Glomerular endothelial cell (primary cell): ENCODE data around the gene STYXL2. TPM values are rescaled to one million over a fixed set of nuclear protein-coding genes. Genes with fewer than 3 reads are reported as not detected.

Source experiments
- DNase-seq: peaks from one replicate; pipeline ENCODE4 v3.0.0-alpha.2; 2011; ENCODE audit warnings: low read depth, low spot score; ENCODE audit errors: extremely low read depth
- total RNA-seq: library from RNA; depleted of rRNA; stranded (reverse); fragments of >200 nt; gene quantifications from 2 replicates; pipeline ENCODE4 v1.2.3, GENCODE V29; 2015

STYXL2 gene
- total RNA-seq, 1 donor from 2014 or later: not detected

GRCh38 chr1:167105271-167106118 lies 11.6 kb downstream of the STYXL2 start:
- DNase-seq: no peak

DNA sequence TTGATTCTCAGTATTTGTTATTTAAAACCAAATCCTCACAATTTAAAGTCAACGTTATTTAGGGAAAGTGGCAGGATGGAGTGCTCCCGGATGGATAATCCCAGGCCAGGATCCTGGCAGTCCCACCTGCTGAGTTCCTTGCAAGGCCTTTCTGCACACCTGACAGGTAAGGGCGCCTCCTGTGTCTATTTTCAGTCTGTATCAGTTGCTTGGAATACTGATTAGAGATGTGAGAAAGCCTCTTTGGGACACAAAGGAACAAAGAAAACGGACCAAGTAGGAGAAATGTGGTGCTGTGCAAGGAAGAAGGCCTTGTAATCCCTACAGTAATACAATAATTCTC lies 12.2 kb downstream of the STYXL2 start:
- DNase-seq: no peak

DNA sequence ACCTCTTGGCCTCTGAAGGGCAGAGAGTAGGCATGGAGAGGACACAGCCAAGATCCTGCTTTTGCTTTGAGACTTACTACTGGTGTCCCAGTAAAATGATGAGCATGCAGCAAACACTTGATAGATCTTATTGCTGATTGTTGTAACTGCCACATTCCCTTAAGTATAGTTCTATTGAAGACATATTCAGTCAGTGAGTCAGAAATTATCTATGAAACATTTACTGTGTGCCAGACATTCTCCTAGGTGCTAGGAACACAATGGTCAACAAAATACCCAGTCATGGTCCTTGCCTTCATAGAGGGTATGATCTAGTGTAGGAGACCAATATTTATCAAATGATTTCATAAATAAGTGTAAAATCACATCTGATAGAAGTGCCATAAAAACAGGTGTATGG lies 13.6 kb downstream of the STYXL2 start:
- DNase-seq: no peak

DNA sequence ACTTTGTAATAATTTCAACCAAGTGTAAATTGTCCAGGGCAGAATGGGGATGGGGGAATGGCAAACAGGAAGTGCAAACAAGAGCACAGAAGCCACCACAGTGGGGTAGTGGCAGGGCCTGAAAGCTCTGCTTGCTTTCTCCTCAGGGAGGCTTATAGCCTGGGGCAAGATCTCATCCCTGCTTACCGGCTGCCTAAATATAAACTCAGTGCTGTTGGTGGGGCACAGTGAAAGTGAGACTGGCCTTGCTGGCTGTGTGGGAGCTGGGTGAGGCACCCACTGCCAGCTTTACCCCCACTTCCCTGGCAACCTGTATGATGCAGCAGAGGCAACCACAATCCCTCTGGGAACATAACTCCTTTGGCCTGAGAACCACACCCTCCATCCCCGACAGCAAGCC lies 15.2 kb downstream of the STYXL2 start:
- DNase-seq: no peak

DNA sequence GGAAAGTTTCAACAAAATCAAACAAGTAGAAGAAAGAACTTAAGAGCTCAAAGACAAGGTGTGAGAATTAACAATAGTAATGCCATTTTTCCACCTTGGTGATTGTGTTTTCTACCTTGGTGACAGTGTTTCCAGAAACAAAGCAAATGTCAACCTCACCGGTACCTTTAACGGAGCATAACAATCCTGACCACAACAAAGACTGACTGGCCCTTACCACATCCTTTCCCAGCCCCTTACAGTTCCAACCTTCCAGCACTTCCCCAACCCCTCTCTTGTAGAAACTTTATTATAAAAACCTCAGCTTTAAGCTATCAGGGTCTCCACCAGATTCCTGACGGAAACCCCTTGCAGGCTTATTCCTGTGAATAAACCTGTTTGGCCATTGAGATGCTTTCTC lies 16.7 kb downstream of the STYXL2 start:
- DNase-seq: no peak

DNA sequence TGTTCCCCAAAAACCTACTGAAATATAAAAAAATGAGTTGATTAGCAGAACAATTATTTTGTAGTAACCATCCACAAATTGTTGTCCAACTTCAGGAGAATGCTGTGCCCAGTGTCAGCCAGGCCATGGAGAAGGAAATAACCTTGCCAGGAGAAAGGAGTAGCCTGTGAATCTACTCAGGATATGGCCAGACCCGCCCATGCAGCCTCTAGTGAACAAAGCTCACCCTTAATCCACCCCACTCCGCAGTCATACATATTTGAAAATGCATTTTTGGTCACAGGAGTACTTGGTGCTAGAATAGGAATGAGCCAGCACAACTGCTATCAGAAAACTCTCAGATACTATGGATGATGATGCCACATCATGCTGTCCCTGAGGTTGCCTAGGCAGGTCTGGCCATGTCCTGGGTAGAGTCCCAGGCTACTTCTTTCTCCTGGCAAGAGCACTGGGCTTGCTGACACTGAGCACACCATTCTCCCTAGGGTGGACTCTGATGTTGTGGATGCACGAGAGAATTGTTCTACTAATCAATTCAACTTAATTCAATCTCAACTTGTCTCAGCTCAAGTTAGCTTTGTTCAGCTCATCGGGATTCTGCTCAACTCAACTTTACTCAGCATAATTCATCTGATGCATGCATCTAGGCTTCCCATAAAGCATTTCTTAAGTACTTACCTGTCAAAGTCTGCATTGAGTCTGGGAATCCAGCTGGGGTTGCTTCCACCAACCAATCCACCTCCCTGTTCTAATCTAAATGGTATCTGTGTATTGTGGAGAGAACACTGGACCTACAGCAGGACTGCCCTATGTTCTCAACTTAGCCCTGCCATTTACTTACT lies 18.2 kb downstream of the STYXL2 start:
- no peak for DNase-seq

- no peak for DNase-seq
Measured at GRCh38 chr1:167114725-167115124, 20.9 kb downstream of the STYXL2 start.

DNA sequence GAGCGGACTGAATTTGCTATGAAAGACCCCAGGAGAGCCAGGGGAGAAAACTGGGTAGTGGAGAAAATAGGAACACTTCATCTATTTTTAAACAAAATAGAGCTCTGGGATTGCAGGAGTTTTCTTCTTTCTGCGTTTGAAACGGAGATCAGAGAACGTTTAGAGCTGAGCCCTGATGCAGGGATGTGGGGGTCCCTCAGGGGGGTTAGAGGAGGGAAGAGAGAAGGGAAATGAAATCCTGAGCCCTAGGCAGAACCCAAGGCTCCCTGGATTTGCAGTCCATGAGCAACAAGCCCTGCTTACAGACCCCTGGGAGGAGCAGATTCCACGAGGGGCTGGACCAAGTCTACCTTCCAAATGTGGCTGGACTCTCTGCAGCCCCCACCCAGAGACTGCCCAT lies 21.8 kb downstream of the STYXL2 start:
- DNase-seq: no peak

DNA sequence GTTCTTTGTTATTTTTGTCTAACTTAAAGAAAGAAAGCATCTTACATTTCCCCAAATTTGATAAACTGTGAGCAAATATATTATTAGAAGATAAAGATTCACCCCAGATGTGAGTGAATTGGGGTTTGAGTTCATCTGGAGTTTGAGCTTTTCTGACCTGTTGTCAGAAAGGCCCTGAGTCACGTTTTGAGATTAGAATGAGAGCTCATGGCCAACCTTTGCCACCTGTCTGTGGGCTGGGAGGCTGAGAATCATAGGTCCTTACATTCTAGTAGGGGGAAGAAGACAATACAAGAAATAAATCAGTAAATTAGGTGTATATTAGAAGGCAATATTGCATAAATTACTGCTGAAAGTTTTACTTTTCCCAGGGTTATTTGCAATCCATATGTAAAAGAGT lies 22.3 kb downstream of the STYXL2 start:
- DNase-seq: no peak

- no peak for DNase-seq
Measured at GRCh38 chr1:167117225-167117624, 23.4 kb downstream of the STYXL2 start.

DNA sequence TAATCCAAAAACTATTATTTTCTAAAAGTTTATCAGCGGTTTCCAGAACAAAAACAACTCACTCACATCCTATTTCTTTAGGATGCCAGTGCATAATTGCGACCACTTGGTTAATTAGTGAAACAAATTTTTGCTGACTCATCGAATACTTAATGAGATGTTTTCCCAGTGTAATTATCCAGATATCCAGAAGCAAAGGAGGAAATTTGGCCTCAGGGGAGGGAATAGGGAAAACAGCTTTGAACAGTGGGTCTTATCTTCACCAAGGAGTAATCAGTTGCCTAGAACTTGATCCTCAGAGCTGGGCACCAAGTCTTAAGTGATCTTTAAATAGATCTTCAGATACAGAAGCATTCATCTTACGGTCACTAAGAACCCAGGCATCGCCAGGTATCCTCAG lies 24.3 kb downstream of the STYXL2 start:
- no peak for DNase-seq

- no peak for DNase-seq
Measured at GRCh38 chr1:167119696-167120095, 25.8 kb downstream of the STYXL2 start.

DNA sequence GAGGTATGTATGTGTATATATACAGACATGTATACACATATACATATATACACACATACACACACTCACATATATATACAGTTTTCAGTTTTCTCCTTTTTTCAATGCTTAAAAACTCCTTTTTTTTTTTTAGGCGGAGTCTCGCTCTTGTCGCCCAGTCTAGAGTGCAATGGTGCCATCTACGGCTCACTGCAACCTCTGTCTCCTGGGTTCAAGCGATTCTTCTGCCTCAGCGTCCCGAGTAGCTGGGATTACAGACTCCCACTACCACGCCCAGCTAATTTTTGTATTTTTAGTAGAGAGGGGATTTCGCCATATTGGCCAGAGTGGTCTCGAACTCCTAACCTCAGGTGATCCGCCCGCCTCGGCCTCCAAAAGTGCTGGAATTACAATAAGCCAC lies 27.0 kb downstream of the STYXL2 start:
- DNase-seq: no peak

DNA sequence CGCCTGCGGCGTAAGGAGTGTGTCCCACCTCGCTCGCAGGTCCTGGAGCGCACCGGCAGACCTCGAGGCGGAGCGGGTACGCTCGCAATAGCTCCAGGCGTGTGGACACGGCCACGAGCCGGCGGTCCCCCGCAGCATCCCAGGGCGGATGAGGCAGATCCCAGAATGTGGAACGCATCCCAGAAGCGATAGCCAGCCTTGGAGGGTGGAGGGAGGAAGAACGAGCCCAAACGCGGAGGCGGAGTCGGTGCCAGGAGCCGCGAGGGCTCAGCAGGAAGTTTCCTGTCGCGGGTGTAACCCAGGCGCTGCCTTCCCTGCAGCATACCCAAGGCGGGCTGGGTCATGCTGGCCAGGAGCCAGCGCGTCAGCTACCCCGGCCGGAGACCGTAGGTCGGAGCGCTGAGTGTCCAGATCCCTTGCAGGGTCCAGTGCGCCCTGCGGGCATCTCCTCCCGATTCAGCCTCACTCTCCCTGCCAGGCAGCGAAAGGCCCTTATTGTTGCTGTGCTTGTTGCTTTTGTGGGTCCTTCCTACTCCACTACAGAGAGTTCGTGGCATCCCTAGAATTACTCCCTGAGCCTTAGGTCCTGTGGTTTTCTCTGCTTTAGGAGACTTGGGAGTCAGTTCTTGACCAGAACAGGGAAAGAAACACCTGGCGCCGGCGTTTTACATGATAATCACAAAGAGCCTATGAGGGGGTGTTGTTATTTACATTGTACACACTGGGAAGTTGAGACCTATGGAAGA lies 27.7 kb downstream of the STYXL2 start:
- DNase-seq: no peak

- no peak for DNase-seq
Measured at GRCh38 chr1:167122121-167122480, 28.2 kb downstream of the STYXL2 start.

DNA sequence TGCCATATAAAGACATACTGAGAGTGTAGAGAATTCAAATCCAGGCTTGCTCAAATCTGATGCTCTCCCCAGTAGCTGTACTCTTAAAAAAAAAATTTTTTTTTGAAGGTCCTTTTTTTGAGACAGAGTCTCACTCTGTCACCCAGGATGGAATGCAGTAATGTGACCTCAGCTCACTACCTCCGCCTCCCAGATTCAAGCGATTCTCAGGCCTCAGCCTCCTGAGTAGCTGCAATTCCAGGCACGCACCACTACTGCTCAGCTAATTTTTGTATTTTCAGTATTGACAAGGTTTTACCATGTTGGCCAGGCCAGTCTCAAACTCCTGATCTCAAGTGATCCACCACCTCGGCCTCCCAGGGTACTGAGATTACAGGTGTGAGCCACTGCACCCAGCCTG lies 28.7 kb downstream of the STYXL2 start:
- DNase-seq: no peak

GRCh38 chr1:167126317-167126716 lies 32.4 kb downstream of the STYXL2 start:
- no peak for DNase-seq

- no peak for DNase-seq
Measured at GRCh38 chr1:167126811-167127210, 32.9 kb downstream of the STYXL2 start.

DNA sequence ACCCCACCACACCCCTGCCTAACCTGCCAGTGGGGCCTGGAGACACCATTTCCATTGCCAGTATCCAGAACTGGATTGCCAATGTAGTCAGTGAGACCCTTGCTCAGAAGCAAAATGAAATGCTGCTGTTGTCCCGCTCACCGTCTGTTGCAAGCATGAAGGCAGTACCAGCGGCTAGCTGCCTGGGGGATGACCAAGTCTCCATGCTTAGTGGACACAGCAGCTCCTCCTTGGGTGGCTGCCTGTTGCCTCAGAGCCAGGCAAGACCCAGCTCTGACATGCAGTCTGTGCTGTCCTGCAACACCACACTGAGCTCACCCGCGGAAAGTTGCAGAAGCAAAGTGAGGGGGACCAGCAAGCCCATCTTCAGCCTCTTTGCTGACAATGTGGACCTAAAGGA lies 33.4 kb downstream of the STYXL2 start:
- DNase-seq: no peak

GRCh38 chr1:167127661-167128060 lies 33.8 kb downstream of the STYXL2 start:
- no peak for DNase-seq
